Breast epithelium (tissue), 4 donors: ENCODE results near the gene HKDC1. TPM values are rescaled to one million over a fixed set of nuclear protein-coding genes. Genes with fewer than 3 reads are reported as not detected.

ENCODE experiments used
- DNase-seq, 2 donors: peaks; one replicate each; pipeline ENCODE4 v3.0.0-alpha.2; 2019; ENCODE audit warnings: low spot score in 2 of 2
- H3K27ac ChIP-seq, 2 donors: fragments of 200-600 bp; sonication (generic) in 1 of 2; one replicate each; pipeline ENCODE4 v1.5.1; 2016 to 2019; ENCODE audit warnings: mild to moderate bottlenecking in 1 of 2
- H3K27me3 ChIP-seq, 2 donors: fragments of 200-600 bp; sonication (generic) in 1 of 2; one replicate each; pipeline versions ENCODE4 v1.5.1 to v1.6.0; 2017 to 2019; ENCODE audit warnings: control low read depth in 1 of 2, mild to moderate bottlenecking in 1 of 2
- H3K36me3 ChIP-seq: fragments of 200-600 bp; one replicate; pipeline ENCODE4 v1.5.1; 2019
- H3K4me1 ChIP-seq, 2 donors: fragments of 200-600 bp; sonication (generic); one replicate each; pipeline ENCODE4 v1.5.1; 2016 to 2019; ENCODE audit warnings: control low read depth in 1 of 2
- H3K4me3 ChIP-seq, 3 donors: fragments of 200-600 bp; sonication (generic); 1 replicate in 2 of 3; 2 replicates in 1 of 3; pipeline ENCODE4 v1.5.1; 2016 to 2019; ENCODE audit warnings: mild to moderate bottlenecking in 3 of 3, moderate library complexity in 2 of 3
- H3K9me3 ChIP-seq, 2 donors: fragments of 200-600 bp; sonication (generic) in 1 of 2; one replicate each; pipeline ENCODE4 v1.5.1; 2016 to 2019; ENCODE audit warnings: control low read depth in 1 of 2
- CTCF ChIP-seq, 3 donors: fragments of 450-650 bp; IDR thresholded peaks; one replicate each; pipeline ENCODE4 v1.5.1; 2016 to 2017; ENCODE audit warnings: antibody characterized with exemption in 3 of 3, mild to moderate bottlenecking in 3 of 3, moderate library complexity in 3 of 3
- POLR2A ChIP-seq: fragments of 450-650 bp; IDR thresholded peaks from one replicate; pipeline ENCODE4 v1.6.1; 2016; ENCODE audit warnings: antibody characterized with exemption, mild to moderate bottlenecking, moderate library complexity
- POLR2AphosphoS5 ChIP-seq, 3 donors: sonication (generic); formaldehyde crosslinking; IDR thresholded peaks; one replicate each; pipeline ENCODE4 v1.6.1; 2017; ENCODE audit warnings: antibody characterized with exemption in 3 of 3
- intact Hi-C: fragments of 100-400 bp; cut with DNase I; formaldehyde crosslinking; loops from one replicate; pipeline ENCODE4 v1.15.1; 2023; ENCODE audit warnings: low total_unique reads
- total RNA-seq, 3 donors: library from RNA; depleted of rRNA; stranded (reverse); fragments of >200 nt; gene quantifications; one replicate each; pipeline ENCODE4 v1.1.0, GENCODE V29; 2016

HKDC1 gene
- total RNA-seq, 3 donors from 2014 or later = 0.15 to 2.0 TPM; not detected in 1

GRCh38 chr10:69311309-69311708 lies 91.2 kb downstream of the HKDC1 start:
- no peaks in the 10 kb centered on the region for H3K27me3 ChIP-seq
- H3K9me3 ChIP-seq = no peaks in the 10 kb centered on the region
- no peak overlapping the region for H3K27ac ChIP-seq
- TF ChIP-seq POLR2A (no peak), POLR2AphosphoS5 (IDR thresholded peaks at IDR 0.05) (no peak), CTCF (IDR thresholded peaks at IDR 0.05) (no peak)
- H3K36me3 ChIP-seq = no peaks in the 10 kb centered on the region
- intact Hi-C loops = no loop called here
- no peaks in the 10 kb centered on the region for H3K4me1 ChIP-seq
- no peak overlapping the region for H3K4me3 ChIP-seq
- DNase-seq = no peak

GRCh38 chr10:69312528-69312927 lies 92.4 kb downstream of the HKDC1 start:
- Histone ChIP-seq H3K27me3 (no peaks in the 10 kb centered on the region), H3K9me3 (no peaks in the 10 kb centered on the region), H3K4me1 (no peaks in the 10 kb centered on the region), H3K27ac (no peak overlapping the region), H3K36me3 (no peaks in the 10 kb centered on the region), H3K4me3 (no peak overlapping the region)
- no peak for DNase-seq
- intact Hi-C loops = no loop called here
- TF ChIP-seq CTCF (IDR thresholded peaks at IDR 0.05) = no peak
- no peak for TF ChIP-seq POLR2AphosphoS5 (IDR thresholded peaks at IDR 0.05)
- no peak for TF ChIP-seq POLR2A

- H3K27me3 ChIP-seq = no peaks in the 10 kb centered on the region
- no peak overlapping the region for H3K4me3 ChIP-seq
- H3K36me3 ChIP-seq = no peaks in the 10 kb centered on the region
- H3K4me1 ChIP-seq = peaks cover 4 to 6% of the 10 kb centered on the region in 2 donors
- H3K27ac ChIP-seq = no peak overlapping the region
- no peak for DNase-seq
- no peaks in the 10 kb centered on the region for H3K9me3 ChIP-seq
- TF ChIP-seq POLR2A (no peak), POLR2AphosphoS5 (IDR thresholded peaks at IDR 0.05) (no peak), CTCF (IDR thresholded peaks at IDR 0.05) (no peak)
- intact Hi-C loops = no loop called here
Measured at GRCh38 chr10:69315100-69315542, 95.0 kb downstream of the HKDC1 start.

GRCh38 chr10:69315610-69316312 lies 95.6 kb downstream of the HKDC1 start:
- intact Hi-C loops = no loop called here
- peak overlapping the region; percentile 92 to 98 for H3K27ac ChIP-seq

GRCh38 chr10:69316313-69317059 lies 96.4 kb downstream of the HKDC1 start:
- Histone ChIP-seq H3K4me1 (peaks cover 9 to 15% of the 10 kb centered on the region in 2 donors), H3K27me3 (no peaks in the 10 kb centered on the region), H3K36me3 (no peaks in the 10 kb centered on the region), H3K9me3 (no peaks in the 10 kb centered on the region), H3K4me3 (no peak overlapping the region), H3K27ac (peak overlapping the region; percentile 92 to 98)
- intact Hi-C loops = no loop called here
- no peak for TF ChIP-seq POLR2A
- TF ChIP-seq CTCF (IDR thresholded peaks at IDR 0.05) = no peak
- TF ChIP-seq POLR2AphosphoS5 (IDR thresholded peaks at IDR 0.05) = no peak
- no peak for DNase-seq

More at GRCh38 chr10:69315610-69316312, 95.6 kb downstream of the HKDC1 start:
- Histone ChIP-seq H3K4me1 (peaks cover 9 to 12% of the 10 kb centered on the region in 2 donors), H3K27me3 (no peaks in the 10 kb centered on the region), H3K9me3 (no peaks in the 10 kb centered on the region), H3K36me3 (no peaks in the 10 kb centered on the region), H3K4me3 (no peak overlapping the region)
- TF ChIP-seq POLR2A (no peak), POLR2AphosphoS5 (IDR thresholded peaks at IDR 0.05) (no peak)
- DNase-seq = no peak

Other genes with a start within 250 kb of the HKDC1 start
- 10 to 100 TPM; 28.2 to 37.9 (median 29.1) TPM for gene KIFBP, start 231.5 kb upstream of the HKDC1 start, total RNA-seq
- gene SRGN, start 132.2 kb upstream of the HKDC1 start, total RNA-seq = 100 to 1,000 TPM in 2 of 3 donors, 10 to 100 TPM in 1; 97.2 to 208 (median 114) TPM
- gene VPS26A, start 96.2 kb upstream of the HKDC1 start, total RNA-seq = 10 to 100 TPM; 32.1 to 56.0 (median 40.8) TPM
- gene SUPV3L1, start 40.1 kb upstream of the HKDC1 start, total RNA-seq = 10 to 100 TPM; 24.3 to 40.1 (median 28.5) TPM
- gene HK1, start 58.2 kb downstream of the HKDC1 start, total RNA-seq = 10 to 100 TPM; 51.2 to 63.4 (median 57.4) TPM
- 1 to 10 TPM in 1 of 3 donors, under 1 TPM in 2; 0.66 to 3.2 (median 0.73) TPM for gene TACR2, start 196.6 kb downstream of the HKDC1 start, total RNA-seq
- 10 to 100 TPM; 53.3 to 89.5 (median 65.0) TPM for gene TSPAN15, start 231.1 kb downstream of the HKDC1 start, total RNA-seq